EH (cell line): Measurements from ENCODE around the gene SH3GLB2.
"Not testable (repeated sequence)": the region's sequence is repeated elsewhere in the genome, so short reads cannot be mapped to it uniquely, and the experiment has no call there.

Experiments
- DNase-seq: peaks from one replicate; pipeline ENCODE4 v3.0.0-alpha.2; 2015; ENCODE audit warnings: low read depth

The SH3GLB2 gene

DNA sequence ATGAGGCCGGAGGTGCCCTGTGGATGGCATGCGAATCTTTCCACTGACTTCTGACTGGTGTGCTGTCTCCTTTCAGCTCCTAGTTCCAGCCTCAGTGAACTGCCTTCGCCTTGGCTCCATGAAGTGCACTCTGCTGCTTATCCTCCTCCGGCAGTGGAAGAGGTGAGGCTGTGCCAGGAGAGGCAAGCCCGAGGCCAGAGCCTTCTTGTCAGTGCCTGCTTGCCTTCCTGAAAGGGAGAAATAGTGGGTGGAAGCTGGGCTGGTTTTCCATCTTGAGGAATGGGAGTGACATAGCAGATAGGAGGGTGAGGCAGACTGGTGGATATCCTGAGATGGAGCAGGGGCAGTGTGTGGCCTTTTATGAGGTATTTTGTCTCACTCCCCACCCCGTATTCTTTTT, 29.7 kb downstream of the SH3GLB2 start:
- DNase-seq: no peak

GRCh38 chr9:128995791-128996190, 32.3 kb downstream of the SH3GLB2 start:
- DNase-seq: no peak

DNA sequence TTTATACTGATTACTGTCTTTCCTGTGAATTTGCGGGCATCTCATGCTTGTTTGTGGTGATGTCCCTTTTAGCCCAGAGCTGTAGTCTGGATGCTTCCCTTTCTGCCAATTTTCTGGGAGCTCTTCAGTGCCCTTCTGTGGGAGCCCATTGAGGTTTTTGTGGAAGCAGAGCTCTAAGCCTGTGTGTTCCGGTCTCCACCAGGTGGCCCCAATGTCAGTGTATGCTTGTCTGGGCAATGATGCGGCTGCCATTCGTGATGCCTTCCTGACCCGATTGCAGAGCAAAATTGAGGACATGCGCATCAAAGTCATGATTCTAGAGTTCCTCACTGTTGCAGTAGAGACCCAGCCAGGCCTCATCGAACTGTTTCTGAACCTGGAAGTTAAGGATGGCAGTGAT, 35.1 kb downstream of the SH3GLB2 start:
- peak; percentile 27 for DNase-seq

DNA sequence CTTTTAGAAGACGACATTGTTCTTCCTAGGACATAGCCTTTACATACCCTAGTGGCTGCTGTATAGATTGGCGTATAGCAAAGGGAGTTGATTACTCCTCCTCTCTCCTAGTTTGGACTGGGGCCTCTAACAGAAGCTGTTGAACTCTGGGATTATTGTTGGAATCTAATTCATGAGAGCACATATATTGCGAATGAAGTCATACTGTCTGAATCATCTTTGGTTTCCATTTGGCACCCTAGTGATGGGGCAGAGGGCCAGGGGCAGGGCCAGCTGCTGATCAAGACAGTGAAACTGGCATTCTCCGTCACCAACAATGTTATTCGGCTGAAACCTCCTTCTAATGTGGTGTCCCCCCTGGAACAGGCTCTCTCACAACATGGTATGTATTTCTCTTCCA, 40.3 kb downstream of the SH3GLB2 start:
- DNase-seq: peak; percentile 82

GRCh38 chr9:128986671-128987070, 41.5 kb downstream of the SH3GLB2 start:
- DNase-seq: no peak

GRCh38 chr9:128983536-128983935, 44.6 kb downstream of the SH3GLB2 start:
- no peak for DNase-seq

DNA sequence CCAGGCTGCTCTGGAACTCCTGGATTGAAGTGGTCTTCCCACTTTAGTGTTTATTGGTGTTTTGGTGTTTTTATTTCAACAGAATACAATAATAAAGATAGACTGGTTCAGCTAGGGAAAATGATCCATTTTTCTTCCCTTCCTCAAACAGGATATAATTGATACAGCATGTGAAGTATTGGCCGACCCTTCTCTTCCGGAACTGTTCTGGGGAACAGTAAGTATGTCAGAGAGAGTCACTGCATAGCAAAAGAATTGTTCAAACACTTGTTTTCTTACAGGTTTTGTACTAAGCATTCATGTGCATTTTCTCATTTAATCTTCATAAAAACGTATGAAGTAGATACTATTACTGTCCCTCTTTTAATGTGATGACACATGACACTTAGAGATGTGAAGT, 49.0 kb downstream of the SH3GLB2 start:
- no peak for DNase-seq

DNA sequence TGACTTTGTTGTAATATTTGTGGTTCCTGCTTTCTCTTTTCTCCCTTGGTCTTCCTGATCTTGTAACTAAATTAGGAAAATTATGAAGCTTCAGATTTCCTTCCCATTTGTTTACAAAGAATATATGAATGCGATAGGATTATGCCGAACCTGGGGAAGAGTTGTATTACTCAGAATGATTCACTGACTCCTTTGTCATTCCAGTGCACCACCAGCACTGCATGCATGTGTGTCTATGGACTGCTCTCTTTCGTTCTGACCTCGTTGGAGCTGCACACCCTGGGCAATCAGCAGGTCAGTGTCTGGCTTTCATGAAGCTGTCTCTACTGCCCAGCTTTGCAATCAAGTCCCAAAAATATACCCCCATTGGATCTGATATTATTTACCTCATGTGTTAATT, 55.2 kb downstream of the SH3GLB2 start:
- DNase-seq: peak; percentile 79

- peak; percentile 63 for DNase-seq
Observed at GRCh38 chr9:128969491-128969890, 58.6 kb downstream of the SH3GLB2 start.

DNA sequence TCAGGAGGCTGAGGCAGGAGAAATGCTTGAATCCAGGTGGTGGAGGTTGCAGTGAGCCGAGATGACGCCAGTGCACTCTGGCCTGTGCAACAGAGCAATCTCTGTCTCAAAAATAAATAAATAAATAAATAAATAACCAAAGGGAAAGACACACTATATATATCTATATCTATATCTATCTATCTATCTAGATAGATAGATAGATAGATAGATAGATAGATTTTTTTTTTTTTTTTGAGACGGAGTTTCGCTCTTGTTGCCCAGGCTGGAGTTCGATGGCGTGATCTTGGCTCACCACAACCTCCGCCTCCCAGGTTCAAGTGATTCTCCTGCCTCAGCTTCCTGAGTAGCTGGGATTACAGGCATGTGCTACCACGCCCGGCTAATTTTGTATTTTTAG, 66.7 kb downstream of the SH3GLB2 start:
- not testable (repeated sequence) for DNase-seq
